SK-N-SH (cell line): ENCODE results near the gene ENOPH1. TPM values are rescaled to one million over a fixed set of nuclear protein-coding genes. Genes with fewer than 3 reads are reported as not detected.

Source experiments
- CTCF ChIA-PET: fragments of 300-600, 350-600 bp; formaldehyde crosslinking; extraction: SDS; loops from one replicate; lab custom pipeline; 2021; lab: Yijun Ruan, JAX
- POLR2A ChIA-PET: fragments of 350-600 bp; sonication (Branson Sonifier 250); formaldehyde crosslinking; extraction: SDS; loops from one replicate; lab custom pipeline; 2020; ENCODE audit warnings: antibody characterized with exemption, inconsistent platforms; lab: Yijun Ruan, JAX
- DNase-seq: peaks from one replicate; pipeline ENCODE4 v3.0.0; 2012
- H2AFZ ChIP-seq: fragments of 200-600 bp; sonication (generic); 2 replicates; pipeline ENCODE4 v1.8.1; 2016; ENCODE audit warnings: antibody characterized with exemption, mild to moderate bottlenecking, low read depth
- H3F3A ChIP-seq: fragments of 200-600 bp; sonication (generic); replicated peaks from 2 replicates; pipeline ENCODE3; 2016; ENCODE audit warnings: antibody characterized with exemption, mild to moderate bottlenecking; ENCODE audit not compliant: insufficient read depth
- H3K27ac ChIP-seq, 2 experiments: fragments of 200-500 bp in 1 of 2; fragments of 200-600 bp in 1 of 2; sonication (Bioruptor generic) in 1 of 2; sonication (generic), shearing (Covaris generic) in 1 of 2; 2 replicates each; pipeline versions ENCODE4 v1.5.1 to v1.6.1; 2014 to 2016; ENCODE audit warnings: low read depth in 2 of 2, inconsistent platforms in 1 of 2, low read length in 1 of 2, mild to moderate bottlenecking in 1 of 2, mixed read lengths in 1 of 2
- H3K27me3 ChIP-seq: fragments of 200-600 bp; sonication (generic), shearing (Covaris generic); 2 replicates; pipeline ENCODE4 v1.6.1; 2016; ENCODE audit warnings: mixed run types; ENCODE audit not compliant: insufficient read depth
- H3K36me3 ChIP-seq, 2 experiments: fragments of 200-500 bp in 1 of 2; fragments of 200-600 bp in 1 of 2; sonication (Bioruptor generic) in 1 of 2; sonication (generic) in 1 of 2; replicated peaks in 1 of 2; 2 replicates each; pipeline versions ENCODE3 to v1.5.1; 2014 to 2016; ENCODE audit warnings: low read length in 1 of 2, mild to moderate bottlenecking in 1 of 2; ENCODE audit not compliant: insufficient read depth in 2 of 2, control insufficient read depth in 1 of 2
- H3K4me1 ChIP-seq, 2 experiments: fragments of 200-500 bp in 1 of 2; fragments of 200-600 bp in 1 of 2; sonication (Bioruptor generic) in 1 of 2; sonication (generic), shearing (Covaris generic) in 1 of 2; 2 replicates each; pipeline versions ENCODE4 v1.5.1 to v1.6.1; 2014 to 2016; ENCODE audit warnings: low read depth in 1 of 2, low read length in 1 of 2, mixed run types in 1 of 2; ENCODE audit not compliant: insufficient read depth in 2 of 2, control insufficient read depth in 1 of 2
- H3K4me2 ChIP-seq: fragments of 200-600 bp; sonication (generic), shearing (Covaris generic); 2 replicates; pipeline ENCODE4 v1.6.1; 2017; ENCODE audit warnings: mixed run types
- H3K4me3 ChIP-seq, 2 experiments: fragments of 200-500 bp in 1 of 2; fragments of 200-600 bp in 1 of 2; sonication (Bioruptor generic) in 1 of 2; sonication (generic), shearing (Covaris generic) in 1 of 2; 2 replicates each; pipeline versions ENCODE4 v1.5.1 to v1.8.1; 2014 to 2016; ENCODE audit warnings: low read depth in 2 of 2, inconsistent platforms in 1 of 2, low read length in 1 of 2, mild to moderate bottlenecking in 1 of 2, mixed read lengths in 1 of 2, moderate library complexity in 1 of 2
- H3K79me2 ChIP-seq: fragments of 200-600 bp; sonication (generic); 2 replicates; pipeline ENCODE4 v1.8.1; 2017; ENCODE audit warnings: mild to moderate bottlenecking; ENCODE audit not compliant: insufficient read depth
- H3K9ac ChIP-seq: fragments of 200-600 bp; sonication (generic); 2 replicates; pipeline ENCODE4 v1.6.1; 2017; ENCODE audit warnings: mixed run types
- H3K9me2 ChIP-seq: fragments of 200-600 bp; sonication (generic); 2 replicates; pipeline ENCODE4 v1.6.1; 2017; ENCODE audit warnings: mixed run types
- H3K9me3 ChIP-seq: fragments of 200-600 bp; sonication (generic); 2 replicates; pipeline ENCODE4 v1.6.1; 2017; ENCODE audit warnings: mixed run types, mild to moderate bottlenecking, moderate library complexity
- H4K20me1 ChIP-seq: fragments of 200-600 bp; sonication (generic); 2 replicates; pipeline ENCODE4 v1.6.1; 2017; ENCODE audit warnings: mild to moderate bottlenecking, mixed run types; ENCODE audit not compliant: insufficient read depth
- CHD2 ChIP-seq: fragments of 150-350 bp; IDR thresholded peaks from 2 replicates; pipeline ENCODE4 v1.6.1; 2018; ENCODE audit warnings: low read length; ENCODE audit not compliant: partially characterized antibody
- CTCF ChIP-seq: fragments of 200-600 bp; sonication (generic); IDR thresholded peaks from 2 replicates; pipeline ENCODE4 v1.6.1; 2017; ENCODE audit warnings: antibody characterized with exemption, mild to moderate bottlenecking, moderate library complexity
- ELF1 ChIP-seq: IDR thresholded peaks from 2 replicates; pipeline ENCODE4 v1.4.0; 2012
- FOSL2 ChIP-seq: IDR thresholded peaks from 2 replicates; pipeline ENCODE4 v1.4.0; 2012; ENCODE audit warnings: low read depth, mild to moderate bottlenecking, moderate library complexity, borderline replicate concordance
- FOXJ3 ChIP-seq: sonication (generic); formaldehyde crosslinking; IDR thresholded peaks from 2 replicates; pipeline ENCODE4 v1.5.1; 2020; ENCODE audit warnings: mild to moderate bottlenecking, missing genetic modification reagents
- FOXM1 ChIP-seq: IDR thresholded peaks from 2 replicates; pipeline ENCODE4 v1.4.0; 2012; ENCODE audit warnings: low read depth, mild to moderate bottlenecking
- GABPA ChIP-seq: IDR thresholded peaks from 2 replicates; pipeline ENCODE4 v1.4.0; 2012; ENCODE audit warnings: low read depth, mild to moderate bottlenecking
- GATA2 ChIP-seq: sonication (generic); formaldehyde crosslinking; IDR thresholded peaks from 2 replicates; pipeline ENCODE4 v1.5.0; 2020; ENCODE audit warnings: mild to moderate bottlenecking, missing genetic modification reagents
- NFIC ChIP-seq: IDR thresholded peaks from 2 replicates; pipeline ENCODE4 v1.4.0; 2012; ENCODE audit warnings: borderline replicate concordance
- NRF1 ChIP-seq: IDR thresholded peaks from 2 replicates; pipeline ENCODE4 v1.6.1; 2012; ENCODE audit warnings: low read depth, mild to moderate bottlenecking, low read length
- RFX5 ChIP-seq: IDR thresholded peaks from 2 replicates; pipeline ENCODE4 v1.6.1; 2012; ENCODE audit warnings: mild to moderate bottlenecking, improper control_type of control experiment, low read length
- RXRA ChIP-seq: IDR thresholded peaks from 2 replicates; pipeline ENCODE4 v1.4.0; 2012; ENCODE audit warnings: low read depth, mild to moderate bottlenecking, borderline replicate concordance
- SIN3A ChIP-seq: IDR thresholded peaks from 2 replicates; pipeline ENCODE4 v1.6.1; 2012; ENCODE audit warnings: low read depth, mild to moderate bottlenecking, low read length, moderate library complexity, borderline replicate concordance
- TAF1 ChIP-seq: IDR thresholded peaks from 2 replicates; pipeline ENCODE4 v1.6.1; 2012; ENCODE audit warnings: low read depth, mild to moderate bottlenecking, low read length, moderate library complexity, borderline replicate concordance
- TEAD4 ChIP-seq: IDR thresholded peaks from 2 replicates; pipeline ENCODE4 v1.4.0; 2012; ENCODE audit warnings: mild to moderate bottlenecking, borderline replicate concordance; ENCODE audit not compliant: insufficient read depth
- YY1 ChIP-seq: IDR thresholded peaks from 2 replicates; pipeline ENCODE4 v1.4.0; 2012; ENCODE audit warnings: low read depth, mild to moderate bottlenecking
- WGBS: methylation state at CpG from one replicate; pipeline ENCODE4 v1.1.6; 2017; ENCODE audit warnings: low lambda C conversion rate; 5-methylcytosine and 5-hydroxymethylcytosine counted together
- polyA plus RNA-seq, 3 experiments: library from polyadenylated mRNA; depleted of rRNA; stranded (reverse); fragments of >200 nt; gene quantifications; 2 replicates each; pipeline ENCODE4 v1.2.3, GENCODE V29; 2012
- TF ChIP-seq, protein P1 (sequence below): fragments of 150-350 bp; IDR thresholded peaks from 2 replicates; pipeline ENCODE4 v1.6.1; 2017; ENCODE audit warnings: antibody characterized with exemption, low read length, low read depth, borderline replicate concordance
- TF ChIP-seq, protein P2 (sequence below): IDR thresholded peaks from 2 replicates; pipeline ENCODE4 v1.4.0; 2012; ENCODE audit warnings: low read depth, borderline replicate concordance
- TF ChIP-seq, protein P3 (sequence below): IDR thresholded peaks from 2 replicates; pipeline ENCODE4 v1.4.0; 2012; ENCODE audit warnings: low read depth

ENOPH1 gene
- polyA plus RNA-seq, 1 of the 3 experiments (the other 2 are of a cell fraction): 14.9 TPM

GRCh38 chr4:82436780-82437179 is 6.4 kb downstream of the ENOPH1 start:
- POLR2A ChIA-PET: interaction anchor here (1.2 kb wide), 1 partner anchor 8 kb away, joined by 4 read pairs; no protein-coding TSS in a partner anchor

DNA sequence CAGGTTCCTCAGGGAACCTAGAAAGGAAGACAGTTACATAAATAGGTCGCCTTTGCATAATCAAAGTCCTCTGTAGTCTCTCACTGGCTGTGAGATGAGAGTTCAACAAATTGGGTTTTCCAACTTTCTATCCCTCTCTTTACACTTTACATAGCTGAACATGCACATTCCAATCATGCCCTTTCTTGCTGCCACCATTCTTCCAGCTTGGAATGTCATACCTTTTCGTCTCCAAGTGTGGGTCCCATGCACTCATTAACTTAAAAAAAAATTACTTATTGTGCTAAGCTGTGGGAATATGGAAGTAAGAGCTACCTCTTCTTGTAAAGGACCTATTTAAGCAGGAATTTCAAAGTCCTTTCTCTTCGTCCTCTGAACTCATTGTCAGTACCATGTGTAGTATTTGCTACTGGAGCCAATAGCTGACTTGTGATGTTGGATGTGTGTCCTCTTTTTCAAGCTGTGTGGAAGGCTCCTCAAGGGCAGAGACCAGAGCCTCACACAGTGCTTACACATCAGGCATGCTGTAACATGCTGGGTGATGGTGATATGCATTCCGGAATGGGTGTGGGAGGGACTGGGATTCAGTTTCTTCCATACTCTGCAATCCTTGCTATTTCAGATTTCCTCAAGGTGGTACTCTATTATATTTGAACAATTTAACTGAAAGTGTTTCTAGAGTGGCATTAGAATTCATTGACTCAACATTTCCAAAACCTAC is 7.1 kb downstream of the ENOPH1 start:
- no peak overlapping the region for H3K9ac ChIP-seq
- no peak overlapping the region for H3K27ac ChIP-seq
- H3K79me2 ChIP-seq: peaks cover 99% of the 10 kb centered on the region
- ChIA-PET POLR2A (interaction anchor here (1.2 kb wide), 1 partner anchor 8 kb away, joined by 4 read pairs; no protein-coding TSS in a partner anchor), CTCF (interaction anchor here (1.2 to 2.3 kb wide), 3 partner anchors 8 to 302 kb away, joined by 3 to 7 read pairs (median 5); no protein-coding TSS in a partner anchor)
- H2AFZ ChIP-seq: no peak overlapping the region
- 93% methylated on average over 4 of the region's 4 CpGs for WGBS
- peaks cover 2 to 5% of the 10 kb centered on the region in 2 experiments; a peak in 3 of 4 replicates for H3K4me1 ChIP-seq
- TF ChIP-seq, protein P1, sequence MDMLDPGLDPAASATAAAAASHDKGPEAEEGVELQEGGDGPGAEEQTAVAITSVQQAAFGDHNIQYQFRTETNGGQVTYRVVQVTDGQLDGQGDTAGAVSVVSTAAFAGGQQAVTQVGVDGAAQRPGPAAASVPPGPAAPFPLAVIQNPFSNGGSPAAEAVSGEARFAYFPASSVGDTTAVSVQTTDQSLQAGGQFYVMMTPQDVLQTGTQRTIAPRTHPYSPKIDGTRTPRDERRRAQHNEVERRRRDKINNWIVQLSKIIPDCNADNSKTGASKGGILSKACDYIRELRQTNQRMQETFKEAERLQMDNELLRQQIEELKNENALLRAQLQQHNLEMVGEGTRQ: no peak
- no peak for TF ChIP-seq NRF1
- no peak for TF ChIP-seq SIN3A
- TF ChIP-seq, protein P2, sequence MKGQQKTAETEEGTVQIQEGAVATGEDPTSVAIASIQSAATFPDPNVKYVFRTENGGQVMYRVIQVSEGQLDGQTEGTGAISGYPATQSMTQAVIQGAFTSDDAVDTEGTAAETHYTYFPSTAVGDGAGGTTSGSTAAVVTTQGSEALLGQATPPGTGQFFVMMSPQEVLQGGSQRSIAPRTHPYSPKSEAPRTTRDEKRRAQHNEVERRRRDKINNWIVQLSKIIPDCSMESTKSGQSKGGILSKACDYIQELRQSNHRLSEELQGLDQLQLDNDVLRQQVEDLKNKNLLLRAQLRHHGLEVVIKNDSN: no peak
- TF ChIP-seq CTCF: no peak
- no peak for TF ChIP-seq NFIC
- TF ChIP-seq FOXM1: no peak
- no peak for TF ChIP-seq FOSL2
- TF ChIP-seq ELF1: no peak
- TF ChIP-seq YY1: no peak
- no peak for TF ChIP-seq TAF1
- TF ChIP-seq FOXJ3 (CRISPR knock-in tag): no peak
- no peak for TF ChIP-seq RFX5
- TF ChIP-seq, protein P3, sequence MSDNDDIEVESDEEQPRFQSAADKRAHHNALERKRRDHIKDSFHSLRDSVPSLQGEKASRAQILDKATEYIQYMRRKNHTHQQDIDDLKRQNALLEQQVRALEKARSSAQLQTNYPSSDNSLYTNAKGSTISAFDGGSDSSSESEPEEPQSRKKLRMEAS: no peak
- no peak for TF ChIP-seq CHD2
- no peak for TF ChIP-seq GABPA
- no peak for TF ChIP-seq GATA2 (CRISPR knock-in tag)
- TF ChIP-seq TEAD4: no peak
- no peaks in the 10 kb centered on the region for H3K27me3 ChIP-seq
- H4K20me1 ChIP-seq: peaks cover 36% of the 10 kb centered on the region
- DNase-seq: no peak
- no peaks in the 10 kb centered on the region for H3K9me3 ChIP-seq
- H3K4me2 ChIP-seq: no peak overlapping the region
- H3K9me2 ChIP-seq: no peaks in the 10 kb centered on the region
- no peak overlapping the region for H3K4me3 ChIP-seq
- H3K36me3 ChIP-seq: peaks cover 0 to 15% of the 10 kb centered on the region in 2 experiments
- H3F3A ChIP-seq: no peaks in the 10 kb centered on the region

More at GRCh38 chr4:82436780-82437179, 6.4 kb downstream of the ENOPH1 start:
- no peak for DNase-seq
- TF ChIP-seq FOXM1 (no peak), NFIC (no peak), GATA2 (CRISPR knock-in tag) (no peak), TEAD4 (no peak), RXRA (no peak), GABPA (no peak), SIN3A (no peak)
- WGBS: 100% methylated on average over 4 of the region's 4 CpGs
- Histone ChIP-seq H2AFZ (no peak overlapping the region), H3K27ac (no peak overlapping the region), H3K4me2 (no peak overlapping the region), H3K9ac (no peak overlapping the region), H3K4me3 (no peak overlapping the region), H3K4me1 (peaks cover 2 to 11% of the 10 kb centered on the region in 2 experiments; a peak in 3 of 4 replicates), H3K79me2 (peaks cover 99% of the 10 kb centered on the region), H3F3A (no peaks in the 10 kb centered on the region), H3K9me3 (no peaks in the 10 kb centered on the region), H4K20me1 (peaks cover 43% of the 10 kb centered on the region), H3K36me3 (peaks cover 0 to 16% of the 10 kb centered on the region in 2 experiments), H3K9me2 (no peaks in the 10 kb centered on the region), H3K27me3 (no peaks in the 10 kb centered on the region)
- CTCF ChIA-PET: interaction anchor here (1.2 to 2.3 kb wide), 2 partner anchors 7 to 302 kb away, joined by 3 to 7 read pairs; no protein-coding TSS in a partner anchor
